WERI-Rb-1 (cell line): ENCODE measurements around the gene RFX2.

Source experiments
- DNase-seq: peaks from one replicate; pipeline ENCODE4 v3.0.0-alpha.2; 2020
- H3K27ac ChIP-seq: fragments of 250-450 bp; sonication (Bioruptor Pico); 2 replicates; pipeline ENCODE4 v1.5.1; 2020; ENCODE audit warnings: mild to moderate bottlenecking, moderate library complexity
- H3K27me3 ChIP-seq: fragments of 250-450 bp; sonication (Bioruptor Pico); 2 replicates; pipeline ENCODE4 v1.5.1; 2021; ENCODE audit warnings: mild to moderate bottlenecking, low read depth, moderate library complexity; ENCODE audit not compliant: insufficient read depth, severe bottlenecking
- H3K36me3 ChIP-seq: fragments of 250-450 bp; sonication (Bioruptor Pico); 2 replicates; pipeline ENCODE4 v1.5.1; 2020; ENCODE audit warnings: mild to moderate bottlenecking, moderate library complexity
- H3K4me3 ChIP-seq: 2 replicates; pipeline ENCODE4 v1.5.1; 2011; ENCODE audit warnings: low read depth, mild to moderate bottlenecking, control low read depth, low read length
- H3K9me3 ChIP-seq: fragments of 250-450 bp; sonication (Bioruptor Pico); 2 replicates; pipeline ENCODE4 v1.5.1; 2021; ENCODE audit warnings: mild to moderate bottlenecking, moderate library complexity; ENCODE audit not compliant: severe bottlenecking
- TF ChIP-seq, protein P1 (sequence below): IDR thresholded peaks from 2 replicates; pipeline ENCODE4 v1.5.1; 2011; ENCODE audit warnings: low read depth, mild to moderate bottlenecking, control low read depth, inconsistent platforms, low read length

RFX2 gene

DNA sequence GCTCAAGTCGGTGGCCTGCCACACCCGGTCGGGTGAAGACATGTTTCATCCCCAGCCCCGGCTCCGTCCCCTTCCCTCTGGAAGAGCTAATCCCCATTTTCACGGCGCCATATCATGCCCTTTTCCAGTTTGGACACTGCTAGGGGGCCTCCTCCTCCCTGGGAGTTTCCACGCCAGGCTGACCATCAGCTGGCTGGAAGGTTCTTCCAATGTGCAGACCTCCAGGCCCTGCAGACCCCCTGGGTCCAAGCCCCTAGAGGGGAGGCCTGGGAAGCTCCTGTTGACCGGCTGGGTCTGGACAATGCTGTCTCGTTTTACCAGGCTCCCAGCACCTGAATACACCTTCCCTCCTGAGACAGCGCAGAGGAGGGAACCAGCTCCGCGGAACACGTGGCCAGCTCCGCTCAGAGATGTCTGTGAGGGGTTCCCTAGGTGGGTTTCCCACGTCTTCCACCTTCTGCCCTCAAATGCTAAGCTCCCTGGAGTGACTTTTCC lies 87.7 kb downstream of the RFX2 start:
- H3K27me3 ChIP-seq: no peaks in the 10 kb centered on the region
- TF ChIP-seq, protein P1, sequence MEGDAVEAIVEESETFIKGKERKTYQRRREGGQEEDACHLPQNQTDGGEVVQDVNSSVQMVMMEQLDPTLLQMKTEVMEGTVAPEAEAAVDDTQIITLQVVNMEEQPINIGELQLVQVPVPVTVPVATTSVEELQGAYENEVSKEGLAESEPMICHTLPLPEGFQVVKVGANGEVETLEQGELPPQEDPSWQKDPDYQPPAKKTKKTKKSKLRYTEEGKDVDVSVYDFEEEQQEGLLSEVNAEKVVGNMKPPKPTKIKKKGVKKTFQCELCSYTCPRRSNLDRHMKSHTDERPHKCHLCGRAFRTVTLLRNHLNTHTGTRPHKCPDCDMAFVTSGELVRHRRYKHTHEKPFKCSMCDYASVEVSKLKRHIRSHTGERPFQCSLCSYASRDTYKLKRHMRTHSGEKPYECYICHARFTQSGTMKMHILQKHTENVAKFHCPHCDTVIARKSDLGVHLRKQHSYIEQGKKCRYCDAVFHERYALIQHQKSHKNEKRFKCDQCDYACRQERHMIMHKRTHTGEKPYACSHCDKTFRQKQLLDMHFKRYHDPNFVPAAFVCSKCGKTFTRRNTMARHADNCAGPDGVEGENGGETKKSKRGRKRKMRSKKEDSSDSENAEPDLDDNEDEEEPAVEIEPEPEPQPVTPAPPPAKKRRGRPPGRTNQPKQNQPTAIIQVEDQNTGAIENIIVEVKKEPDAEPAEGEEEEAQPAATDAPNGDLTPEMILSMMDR: no peak
- no peaks in the 10 kb centered on the region for H3K9me3 ChIP-seq
- H3K4me3 ChIP-seq: no peak overlapping the region
- H3K36me3 ChIP-seq: no peaks in the 10 kb centered on the region
- H3K27ac ChIP-seq: no peak overlapping the region
- no peak for DNase-seq

DNA sequence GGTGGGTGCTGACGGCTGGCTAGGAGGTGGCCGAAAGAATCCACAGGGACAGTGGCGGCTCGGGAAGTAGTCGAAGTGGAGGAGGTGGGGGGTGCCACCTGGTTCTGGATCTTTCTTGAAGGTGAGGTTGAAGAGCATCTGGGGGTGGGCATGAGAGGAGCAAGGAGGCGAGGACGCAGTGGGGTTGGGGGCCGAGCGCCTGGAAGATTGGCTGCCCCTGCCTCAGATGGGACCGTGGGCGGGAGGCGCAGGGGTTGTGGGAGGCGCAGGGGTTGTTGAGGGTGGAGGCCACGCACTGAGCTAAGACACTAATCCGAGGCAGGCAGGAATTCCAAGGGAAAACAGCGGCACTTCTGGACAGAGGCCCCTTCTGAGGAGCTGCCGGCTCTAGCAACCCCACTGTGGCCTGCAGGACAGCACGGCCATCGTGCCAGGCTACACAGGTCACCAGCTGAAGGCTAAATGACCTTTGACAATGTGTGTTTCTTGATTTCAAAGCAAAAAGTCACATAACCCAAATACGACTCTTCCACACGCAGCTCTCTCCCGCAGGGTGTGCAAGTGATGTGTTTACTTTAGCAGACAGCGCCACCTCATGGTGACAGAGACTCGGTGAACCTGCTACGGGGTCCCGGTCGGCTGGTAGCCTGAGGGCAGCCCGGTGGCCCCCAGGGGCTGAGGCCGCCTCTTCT lies 88.3 kb downstream of the RFX2 start:
- Histone ChIP-seq H3K9me3 (no peaks in the 10 kb centered on the region), H3K27me3 (no peaks in the 10 kb centered on the region), H3K27ac (no peak overlapping the region), H3K4me3 (no peak overlapping the region; the same call in 1 of the 2 replicates), H3K36me3 (no peaks in the 10 kb centered on the region)
- peak; percentile 87 for DNase-seq
- TF ChIP-seq, protein P1: peak; percentile 90

DNA sequence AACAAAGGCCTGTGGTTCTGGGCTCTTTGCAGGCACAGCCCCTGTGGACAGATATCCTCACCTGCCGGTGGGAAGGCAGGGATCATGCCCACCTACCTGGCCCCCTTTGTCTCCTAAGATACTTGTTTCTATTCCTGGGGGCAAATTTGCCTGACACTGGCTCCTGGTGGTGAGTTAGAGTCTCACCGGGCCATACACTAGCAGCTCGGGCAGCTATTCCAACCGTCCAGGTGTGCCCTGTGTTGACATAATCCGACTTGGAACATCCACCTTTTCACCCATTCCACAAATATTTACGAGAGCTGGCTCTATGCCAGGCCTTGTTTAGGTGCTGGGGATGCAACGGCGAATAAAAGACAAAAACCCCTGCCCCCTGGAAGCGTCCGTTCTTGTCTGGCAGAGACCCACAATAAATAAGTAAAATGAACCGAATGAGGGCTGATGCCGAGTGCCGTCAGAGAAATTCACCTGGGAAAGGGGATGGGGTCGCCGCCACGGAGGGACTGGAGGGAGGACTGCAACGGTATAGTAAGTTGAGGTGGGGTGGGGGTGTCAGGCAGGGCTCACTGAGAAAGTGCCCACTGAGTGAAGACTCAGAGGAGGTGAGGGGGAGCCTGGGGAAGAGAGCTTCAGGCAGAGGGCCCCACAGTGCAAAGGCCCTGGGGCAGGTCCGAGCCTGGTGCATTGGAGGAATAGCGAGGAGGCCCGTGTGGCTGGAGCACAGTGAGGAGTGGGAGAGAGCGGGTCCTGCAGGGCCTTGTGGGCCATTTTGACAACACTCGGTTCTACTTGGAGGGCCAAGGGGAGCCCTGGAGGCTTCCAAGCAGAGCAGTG lies 89.1 kb downstream of the RFX2 start:
- no peak overlapping the region for H3K4me3 ChIP-seq
- H3K27me3 ChIP-seq: no peaks in the 10 kb centered on the region
- no peaks in the 10 kb centered on the region for H3K36me3 ChIP-seq
- H3K9me3 ChIP-seq: no peaks in the 10 kb centered on the region
- no peak overlapping the region for H3K27ac ChIP-seq
- no peak for DNase-seq
- TF ChIP-seq, protein P1: no peak

DNA sequence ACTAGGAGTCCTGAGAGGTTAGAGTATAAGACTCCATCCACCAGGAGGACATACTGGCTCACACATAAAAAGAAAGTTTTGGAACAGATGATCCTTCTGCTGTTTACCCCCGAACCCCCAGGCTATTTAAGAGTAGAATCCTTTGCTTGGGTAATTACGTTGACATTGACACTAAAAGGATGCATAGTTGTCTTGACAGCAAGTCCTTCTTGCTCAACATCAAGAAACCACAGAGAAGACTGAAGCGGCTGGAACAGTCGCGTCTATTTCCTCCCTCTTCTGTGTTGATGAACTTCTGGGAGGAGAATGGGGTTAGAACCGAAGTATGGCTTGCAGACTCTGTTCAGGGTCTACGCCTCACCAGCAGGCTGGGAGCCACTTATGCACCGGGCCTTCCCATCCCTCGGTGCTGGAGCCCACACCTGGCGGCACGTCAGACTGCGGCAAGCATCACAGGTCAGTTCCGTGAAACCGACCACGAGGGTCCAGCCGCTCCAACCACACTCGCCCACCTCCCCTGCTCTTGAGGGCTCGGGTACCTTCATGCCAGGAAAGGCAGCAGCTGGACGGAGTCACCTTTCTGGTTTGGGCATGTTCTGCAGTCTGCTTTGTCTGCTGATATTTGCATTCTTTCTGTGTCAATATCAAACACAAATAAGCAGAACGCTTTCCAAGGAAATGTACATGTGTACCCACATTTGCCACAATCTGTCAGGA lies 90.0 kb downstream of the RFX2 start:
- H3K27ac ChIP-seq: no peak overlapping the region

DNA sequence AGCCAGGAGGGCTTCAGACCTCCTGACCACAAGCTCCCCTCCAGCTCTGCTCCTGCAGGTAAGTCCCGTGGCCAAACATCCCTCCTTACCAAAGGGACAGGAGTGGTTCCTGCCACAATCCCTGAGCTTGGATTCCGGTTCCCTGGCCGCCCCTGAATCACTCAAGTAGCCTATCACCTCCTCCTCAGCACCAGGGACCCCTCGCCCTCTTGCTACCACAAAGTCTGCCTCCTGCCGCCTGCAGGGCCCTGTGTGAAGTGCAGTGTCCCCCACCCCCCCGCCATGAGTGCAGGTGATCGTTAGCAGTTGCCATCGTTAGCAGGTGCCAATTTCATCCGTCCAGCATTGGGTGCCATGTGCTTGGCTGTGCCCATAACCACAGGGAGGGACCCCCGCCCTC lies 91.5 kb downstream of the RFX2 start:
- H3K4me3 ChIP-seq: no peak overlapping the region
- H3K9me3 ChIP-seq: no peaks in the 10 kb centered on the region
- peak; percentile 35 for DNase-seq
- no peaks in the 10 kb centered on the region for H3K27me3 ChIP-seq
- TF ChIP-seq, protein P1: peak; percentile 54
- no peak overlapping the region for H3K27ac ChIP-seq
- no peaks in the 10 kb centered on the region for H3K36me3 ChIP-seq

More for the DNA sequence above, 90.0 kb downstream of the RFX2 start:
- TF ChIP-seq, protein P1: no peak
- Histone ChIP-seq H3K9me3 (no peaks in the 10 kb centered on the region), H3K36me3 (no peaks in the 10 kb centered on the region), H3K4me3 (no peak overlapping the region), H3K27me3 (no peaks in the 10 kb centered on the region)
- DNase-seq: no peak
